K562 (cell line): ENCODE measurements around the gene EEF2K. TPM values are rescaled to one million over a fixed set of nuclear protein-coding genes. Genes with fewer than 3 reads are reported as not detected.

Source experiments
- CLOCK ChIP-seq: fragments of 250-450 bp; sonication (Bioruptor Pico); IDR thresholded peaks from 2 replicates; pipeline ENCODE4 v1.4.0; 2020; ENCODE audit warnings: mild to moderate bottlenecking, moderate library complexity, borderline replicate concordance
- GATAD2B ChIP-seq: fragments of 450-650 bp; IDR thresholded peaks from 2 replicates; pipeline ENCODE4 v1.6.1; 2017; ENCODE audit warnings: mild to moderate bottlenecking, borderline replicate concordance
- HES1 ChIP-seq: fragments of 450-650 bp; IDR thresholded peaks from 2 replicates; pipeline ENCODE4 v1.6.1; 2016; ENCODE audit warnings: low read depth, mild to moderate bottlenecking, moderate library complexity
- ILK ChIP-seq: fragments of 450-650 bp; IDR thresholded peaks from 2 replicates; pipeline ENCODE4 v1.6.1; 2016; ENCODE audit warnings: missing genetic modification characterization, low read depth, mild to moderate bottlenecking, missing compliant biosample characterization, moderate library complexity, borderline replicate concordance
- MLX ChIP-seq, 2 experiments: fragments of 450-650 bp in 1 of 2; sonication (generic) in 1 of 2; formaldehyde crosslinking; conservative IDR thresholded peaks; 2 replicates each; pipeline versions ENCODE4 v1.4.0 to v1.8.1; 2020 to 2022; ENCODE audit warnings: mild to moderate bottlenecking in 1 of 2, missing genetic modification reagents in 1 of 2
- MYC ChIP-seq, 2 experiments: fragments of 250-450 bp in 1 of 2; sonication (Bioruptor Pico) in 1 of 2; IDR thresholded peaks; 2 replicates each; pipeline versions ENCODE4 v1.5.1 to v1.6.1; 2012 to 2021; ENCODE audit warnings: low read depth in 2 of 2, borderline replicate concordance in 1 of 2, improper control_type of control experiment in 1 of 2, low read length in 1 of 2, mild to moderate bottlenecking in 1 of 2, moderate library complexity in 1 of 2
- PTTG1 ChIP-seq: fragments of 450-650 bp; IDR thresholded peaks from 2 replicates; pipeline ENCODE4 v1.6.1; 2016; ENCODE audit warnings: low read depth, mild to moderate bottlenecking, missing genetic modification characterization, missing compliant biosample characterization
- RREB1 ChIP-seq: fragments of 250-450 bp; sonication (Bioruptor Pico); IDR thresholded peaks from 2 replicates; pipeline ENCODE4 v1.4.0; 2020
- TSC22D4 ChIP-seq: fragments of 450-650 bp; IDR thresholded peaks from 2 replicates; pipeline ENCODE4 v1.6.1; 2016; ENCODE audit warnings: missing genetic modification characterization, missing biosample characterization, control low read depth
- ZNF518B ChIP-seq: fragments of 250-450 bp; sonication (Bioruptor Pico); IDR thresholded peaks from 2 replicates; pipeline ENCODE4 v1.5.0; 2021; ENCODE audit warnings: mild to moderate bottlenecking, moderate library complexity
- ZNF668 ChIP-seq: fragments of 250-450 bp; sonication (Bioruptor Pico); IDR thresholded peaks from 2 replicates; pipeline ENCODE4 v1.8.0; 2022; ENCODE audit warnings: mild to moderate bottlenecking, inconsistent platforms
- polyA plus RNA-seq, 8 experiments: library from polyadenylated mRNA; depleted of rRNA in 4 of 8; stranded (reverse) in 5 of 8; unstranded in 3 of 8; fragments of >200 nt; fragmentation: Nextera tagmentation in 2 of 8; fragmentation: Illumina TruSeq in 1 of 8; extraction: Ambion mirVana in 2 of 8; extraction: Trizol in 1 of 8; gene quantifications; 2 replicates each; pipeline versions ENCODE4 v1.2.1 to v1.2.3, GENCODE V29; 2011 to 2014; ENCODE audit warnings: inconsistent platforms in 1 of 8, missing spikeins in 1 of 8
- total RNA-seq, 7 experiments: library from RNA; depleted of rRNA in 6 of 7; stranded (reverse); fragments of >200 nt in 6 of 7; fragmentation: Illumina TruSeq in 2 of 7; extraction: Trizol in 2 of 7; gene quantifications; 2 replicates each; pipeline versions ENCODE4 v1.2.1 to v1.2.3, GENCODE V29; 2011 to 2021; ENCODE audit warnings: low replicate concordance in 1 of 7

EEF2K gene
- total and polyA plus RNA-seq, 9 of the 15 experiments (the other 6 are each of a cell fraction or from before 2014, with no cell fraction given), result 3.0 to 35.2 (median 12.2) TPM

GRCh38 chr16:22206013-22206841, at the start of gene EEF2K (continued):
- TF ChIP-seq ILK (tag) (no peak), MLX (CRISPR knock-in tag; conservative IDR thresholded peaks at IDR 0.05) (peak in 1 of 2 experiments; percentile 94; a peak in 2 of 4 replicates), ZNF518B (no peak), ZNF668 (CRISPR knock-in tag) (no peak), MYC (IDR thresholded peaks at IDR 0.05; ENCODE audit: low read depth, low read length) (peak; percentile 99), MYC (CRISPR knock-in tag; IDR thresholded peaks at IDR 0.05; ENCODE audit: borderline replicate concordance, low read depth) (no peak), HES1 (no peak), CLOCK (CRISPR knock-in tag) (no peak), PTTG1 (no peak), TSC22D4 (tag) (no peak), GATAD2B (peak; percentile 96), RREB1 (CRISPR knock-in tag) (no peak)
